Neuronal stem cell (in vitro differentiated cells): Measurements from ENCODE around the gene AGAP1.

Experiments used
- DNase-seq: peaks from one replicate; pipeline ENCODE4 v3.0.0-alpha.2; 2013; ENCODE audit warnings: low spot score
- H2AFZ ChIP-seq: one replicate; pipeline ENCODE4 v1.6.1; 2013; ENCODE audit warnings: mild to moderate bottlenecking, low read length, inconsistent platforms
- H2AK5ac ChIP-seq: 2 replicates; pipeline ENCODE4 v1.6.1; 2013; ENCODE audit warnings: low read depth, mild to moderate bottlenecking, inconsistent platforms, low read length, moderate library complexity, mixed read lengths
- H2BK120ac ChIP-seq: 2 replicates; pipeline ENCODE4 v1.6.1; 2013; ENCODE audit warnings: low read depth, mild to moderate bottlenecking, inconsistent platforms, low read length, moderate library complexity, mixed read lengths
- H2BK12ac ChIP-seq: one replicate; pipeline ENCODE4 v1.6.1; 2013; ENCODE audit warnings: low read length, inconsistent platforms
- H2BK15ac ChIP-seq: 2 replicates; pipeline ENCODE4 v1.6.1; 2013; ENCODE audit warnings: mild to moderate bottlenecking, low read length, inconsistent platforms, mixed read lengths
- H2BK5ac ChIP-seq: one replicate; pipeline ENCODE4 v1.6.1; 2013; ENCODE audit warnings: inconsistent platforms, mild to moderate bottlenecking, low read length, moderate library complexity
- H3K14ac ChIP-seq: one replicate; pipeline ENCODE4 v1.6.1; 2013; ENCODE audit warnings: low read length, inconsistent platforms
- H3K18ac ChIP-seq: 2 replicates; pipeline ENCODE4 v1.6.1; 2013; ENCODE audit warnings: low read length, inconsistent platforms
- H3K23ac ChIP-seq: 2 replicates; pipeline ENCODE4 v1.6.1; 2013; ENCODE audit warnings: low read depth, mild to moderate bottlenecking, mixed read lengths, low read length, inconsistent platforms; ENCODE audit not compliant: poor library complexity
- H3K27ac ChIP-seq: replicated peaks from 3 replicates; pipeline ENCODE4 v1.5.1; 2013; ENCODE audit warnings: low read length, inconsistent platforms
- H3K27me3 ChIP-seq, 3 experiments: 2 replicates each; pipeline ENCODE4 v1.6.1; 2013; ENCODE audit warnings: low read length in 3 of 3, mild to moderate bottlenecking in 2 of 3, inconsistent platforms in 1 of 3, low read depth in 1 of 3, mixed read lengths in 1 of 3, moderate library complexity in 1 of 3; ENCODE audit not compliant: control insufficient read depth in 3 of 3, insufficient read depth in 3 of 3
- H3K36me3 ChIP-seq, 2 donors: replicated peaks in 1 of 2; 2 replicates each; pipeline ENCODE4 v1.6.1; 2013; ENCODE audit warnings: low read length in 2 of 2; ENCODE audit not compliant: control insufficient read depth in 2 of 2, insufficient read depth in 2 of 2
- H3K4ac ChIP-seq: 2 replicates; pipeline ENCODE4 v1.6.1; 2013; ENCODE audit warnings: inconsistent platforms, mild to moderate bottlenecking, low read length, moderate library complexity
- H3K4me1 ChIP-seq, 2 donors: 1 replicate in 1 of 2; 2 replicates in 1 of 2; pipeline ENCODE4 v1.6.1; 2013; ENCODE audit warnings: low read length in 2 of 2, low read depth in 1 of 2; ENCODE audit not compliant: control insufficient read depth in 2 of 2, insufficient read depth in 1 of 2
- H3K4me2 ChIP-seq: one replicate; pipeline ENCODE4 v1.6.1; 2013; ENCODE audit warnings: mild to moderate bottlenecking, low read length, inconsistent platforms; ENCODE audit not compliant: insufficient read depth, poor library complexity, severe bottlenecking
- H3K4me3 ChIP-seq, 2 donors: 2 replicates each; pipeline ENCODE4 v1.5.1; 2013; ENCODE audit warnings: low read length in 2 of 2, mild to moderate bottlenecking in 2 of 2, inconsistent platforms in 1 of 2, moderate library complexity in 1 of 2
- H3K79me1 ChIP-seq: one replicate; pipeline ENCODE4 v1.6.1; 2013; ENCODE audit warnings: low read depth, mild to moderate bottlenecking, inconsistent platforms, low read length, moderate library complexity
- H3K9ac ChIP-seq: one replicate; pipeline ENCODE4 v1.6.1; 2013; ENCODE audit warnings: mild to moderate bottlenecking, low read depth, low read length, inconsistent platforms; ENCODE audit not compliant: poor library complexity
- H3K9me3 ChIP-seq, 2 donors: replicated peaks in 1 of 2; 2 replicates each; pipeline versions ENCODE3 to v1.6.1; 2013; ENCODE audit warnings: low read length in 2 of 2, mild to moderate bottlenecking in 2 of 2, inconsistent platforms in 1 of 2, low read depth in 1 of 2, mixed read lengths in 1 of 2, moderate library complexity in 1 of 2; ENCODE audit not compliant: control insufficient read depth in 2 of 2, insufficient read depth in 1 of 2
- H4K8ac ChIP-seq: one replicate; pipeline ENCODE4 v1.6.1; 2013; ENCODE audit warnings: low read depth, mild to moderate bottlenecking, inconsistent platforms, low read length, moderate library complexity
- H4K91ac ChIP-seq: one replicate; pipeline ENCODE4 v1.6.1; 2013; ENCODE audit warnings: low read length, low read depth, mild to moderate bottlenecking, inconsistent platforms; ENCODE audit not compliant: poor library complexity
- WGBS, 2 donors: extraction: QIAGEN DNeasy Blood & Tissue Kit; methylation state at CpG; one replicate each; pipeline ENCODE4 v1.1.7; 2013; ENCODE audit warnings: missing lambda C conversion rate in 2 of 2, mixed read lengths in 1 of 2; ENCODE audit not compliant: insufficient read length in 2 of 2, insufficient replicate concordance in 1 of 2; ENCODE audit errors: extremely low coverage in 2 of 2; 5-methylcytosine and 5-hydroxymethylcytosine counted together

Gene AGAP1

DNA sequence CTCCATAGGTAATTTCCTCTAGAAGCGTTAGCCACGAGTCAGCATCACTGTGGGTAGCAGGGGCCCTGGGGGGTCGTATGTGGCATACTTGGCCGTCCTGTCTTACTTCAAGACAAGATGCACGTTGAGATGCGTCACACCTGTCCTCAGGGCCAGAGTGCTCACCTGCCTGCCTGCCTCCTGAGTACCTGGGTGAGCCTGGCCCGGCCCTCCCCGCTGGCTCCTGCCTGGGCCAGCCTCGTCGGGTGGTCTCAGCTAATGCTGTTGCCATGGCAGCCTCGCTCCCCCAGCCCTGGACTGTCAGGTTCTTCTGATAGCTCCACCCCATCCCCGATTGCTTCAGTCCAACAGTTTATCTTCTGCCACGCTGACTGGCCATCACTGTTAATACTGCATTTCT lies 441.9 kb downstream of the AGAP1 start:
- no CpG with 5 or more reads among the region's 13 CpGs for WGBS, 2 donors
- Histone ChIP-seq H3K9me3 (peaks cover 4 to 18% of the 10 kb centered on the region in 2 donors), H3K4me2 (no peak overlapping the region), H3K4me3 (peak overlapping the region in 1 of 2 donors; percentile 10), H3K36me3 (peaks cover 11 to 76% of the 10 kb centered on the region in 2 donors), H2BK12ac (no peak overlapping the region), H3K27ac (no peak overlapping the region), H2BK15ac (no peak overlapping the region), H3K14ac (no peak overlapping the region), H2AFZ (no peak overlapping the region), H4K8ac (peak overlapping the region; percentile 7), H2AK5ac (no peak overlapping the region), H3K4ac (peak overlapping the region; percentile 54), H3K23ac (no peak overlapping the region), H2BK120ac (no peak overlapping the region), H3K9ac (no peak overlapping the region), H3K18ac (peak overlapping the region; percentile 77), H4K91ac (no peak overlapping the region), H2BK5ac (no peak overlapping the region), H3K27me3 (no peaks in the 10 kb centered on the region), H3K4me1 (peaks cover 15 to 16% of the 10 kb centered on the region in 2 donors), H3K79me1 (no peaks in the 10 kb centered on the region)
- no peak for DNase-seq

DNA sequence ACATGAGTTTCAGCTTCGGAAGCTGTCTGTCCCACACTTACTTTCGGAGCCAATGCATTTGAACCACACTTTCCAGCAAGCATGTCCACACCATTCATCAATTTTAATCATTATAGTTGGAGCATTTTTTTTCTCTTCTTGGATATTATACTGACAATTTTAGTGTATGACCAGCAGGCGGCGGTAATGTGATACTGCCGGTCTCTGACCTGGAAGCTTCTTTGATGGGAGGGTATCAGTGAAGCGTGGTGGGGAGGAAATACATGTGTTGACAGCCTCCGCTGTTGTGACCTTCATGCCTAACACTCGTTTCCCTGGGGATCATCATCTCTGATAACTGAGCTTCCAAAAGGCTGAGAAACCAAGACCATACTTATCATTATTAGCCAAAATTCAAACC lies 442.6 kb downstream of the AGAP1 start:
- Histone ChIP-seq H2BK120ac (no peak overlapping the region), H2AK5ac (no peak overlapping the region), H4K8ac (no peak overlapping the region), H3K4me3 (no peak overlapping the region), H3K18ac (no peak overlapping the region), H3K9me3 (peaks cover 4 to 18% of the 10 kb centered on the region in 2 donors), H2BK5ac (no peak overlapping the region), H3K4ac (no peak overlapping the region), H4K91ac (no peak overlapping the region), H3K9ac (no peak overlapping the region), H3K4me2 (no peak overlapping the region), H2BK15ac (no peak overlapping the region), H3K36me3 (peaks cover 11 to 71% of the 10 kb centered on the region in 2 donors), H3K79me1 (no peaks in the 10 kb centered on the region), H3K14ac (no peak overlapping the region), H2BK12ac (no peak overlapping the region), H3K27ac (no peak overlapping the region), H3K4me1 (peaks cover 16 to 17% of the 10 kb centered on the region in 2 donors), H2AFZ (no peak overlapping the region), H3K27me3 (no peaks in the 10 kb centered on the region), H3K23ac (no peak overlapping the region)
- WGBS, 2 donors, result no CpG with 5 or more reads among the region's 8 CpGs
- DNase-seq, result no peak

DNA sequence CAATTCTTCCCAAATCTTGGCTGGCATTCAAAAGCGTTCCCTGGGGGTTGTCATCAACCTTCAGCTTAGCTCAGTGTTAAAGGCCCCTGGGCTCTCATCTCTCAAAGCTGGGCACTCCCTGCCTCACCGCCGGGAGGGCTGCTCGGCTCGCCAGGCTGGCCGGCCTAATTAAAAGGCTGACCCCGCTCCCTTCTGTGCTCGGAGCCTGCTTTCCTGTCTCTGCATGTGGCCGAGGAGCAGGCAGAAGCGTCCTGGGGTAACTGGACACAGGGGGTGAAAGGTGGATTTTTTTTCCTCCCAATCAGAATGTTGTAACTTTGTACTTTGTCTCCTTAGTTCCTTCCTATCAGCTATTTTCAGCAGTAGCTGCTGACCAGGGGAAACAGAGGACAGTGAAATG lies 443.2 kb downstream of the AGAP1 start:
- Histone ChIP-seq H3K14ac (no peak overlapping the region), H2BK120ac (no peak overlapping the region), H3K4ac (no peak overlapping the region), H3K9ac (no peak overlapping the region), H4K8ac (no peak overlapping the region), H3K36me3 (peaks cover 12 to 71% of the 10 kb centered on the region in 2 donors), H2AK5ac (no peak overlapping the region), H2BK12ac (no peak overlapping the region), H4K91ac (no peak overlapping the region), H3K4me3 (no peak overlapping the region), H3K23ac (no peak overlapping the region), H3K4me2 (no peak overlapping the region), H3K27me3 (no peaks in the 10 kb centered on the region), H3K4me1 (peaks cover 16 to 17% of the 10 kb centered on the region in 2 donors), H2AFZ (no peak overlapping the region), H3K9me3 (peaks cover 4 to 18% of the 10 kb centered on the region in 2 donors), H3K18ac (no peak overlapping the region), H2BK5ac (no peak overlapping the region), H3K79me1 (no peaks in the 10 kb centered on the region), H3K27ac (no peak overlapping the region), H2BK15ac (no peak overlapping the region)
- DNase-seq, result no peak
- WGBS, 2 donors, result no CpG with 5 or more reads among the region's 10 CpGs

DNA sequence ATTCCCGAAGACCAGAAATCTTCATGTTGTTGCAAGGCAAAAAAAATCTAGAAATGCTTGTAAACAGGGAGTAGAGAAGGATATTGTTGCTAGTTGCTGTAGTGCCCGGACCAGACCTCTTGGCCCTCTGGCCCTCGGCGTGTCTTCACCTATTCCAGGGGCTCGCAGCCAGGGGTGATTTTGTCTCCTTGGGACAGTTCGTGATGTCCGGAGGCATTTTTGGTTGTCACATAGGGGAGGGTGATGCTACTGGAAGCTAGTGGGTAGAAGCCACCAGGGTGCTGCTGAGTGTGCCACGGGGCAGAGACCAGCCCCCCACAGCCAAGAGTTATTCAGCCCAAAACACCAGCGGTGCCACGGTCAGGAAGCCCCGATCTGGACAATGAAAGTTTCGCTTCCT lies 443.7 kb downstream of the AGAP1 start:
- WGBS, 2 donors, result no CpG with 5 or more reads among the region's 12 CpGs
- peaks cover 4 to 18% of the 10 kb centered on the region in 2 donors for H3K9me3 ChIP-seq
- H3K4ac ChIP-seq, result no peak overlapping the region
- no peak overlapping the region for H2BK15ac ChIP-seq
- H4K8ac ChIP-seq, result no peak overlapping the region
- no peak for DNase-seq
- H3K4me2 ChIP-seq, result no peak overlapping the region
- H3K79me1 ChIP-seq, result no peaks in the 10 kb centered on the region
- H2BK5ac ChIP-seq, result no peak overlapping the region
- no peak overlapping the region for H3K14ac ChIP-seq
- H2BK120ac ChIP-seq, result no peak overlapping the region
- H3K27me3 ChIP-seq, result no peaks in the 10 kb centered on the region
- H3K36me3 ChIP-seq, result peaks cover 12 to 68% of the 10 kb centered on the region in 2 donors
- H3K18ac ChIP-seq, result no peak overlapping the region
- H4K91ac ChIP-seq, result no peak overlapping the region
- H3K4me3 ChIP-seq, result no peak overlapping the region
- no peak overlapping the region for H2BK12ac ChIP-seq
- peaks cover 16 to 17% of the 10 kb centered on the region in 2 donors for H3K4me1 ChIP-seq
- H3K23ac ChIP-seq, result no peak overlapping the region
- H3K9ac ChIP-seq, result no peak overlapping the region
- no peak overlapping the region for H2AFZ ChIP-seq
- H3K27ac ChIP-seq, result no peak overlapping the region
- no peak overlapping the region for H2AK5ac ChIP-seq
